Common myeloid progenitor, CD34-positive (primary cell): ENCODE data around the gene HTT. TPM values are rescaled to one million over a fixed set of nuclear protein-coding genes. Genes with fewer than 3 reads are reported as not detected.
A peak's percentile ranks its signal among the peaks of the same experiment; 100 is the strongest.

Experiments used
- CTCF ChIA-PET: fragments of 350-600 bp; sonication (Branson Sonifier 250); formaldehyde crosslinking; loops from one replicate; lab custom pipeline; 2021; ENCODE audit warnings: antibody characterized with exemption; lab: Charles Lee
- POLR2A ChIA-PET: fragments of 350-600 bp; sonication (Branson Sonifier 250); formaldehyde crosslinking; loops from one replicate; lab custom pipeline; 2021; ENCODE audit warnings: antibody characterized with exemption; lab: Charles Lee
- DNase-seq, 3 donors: peaks; one replicate each; pipeline versions ENCODE4 v3.0.0 to v3.0.0-alpha.2; 2013
- H3K27ac ChIP-seq, 2 experiments: 1 replicate in 1 of 2; 2 replicates in 1 of 2; pipeline ENCODE4 v1.7.0; 2013; ENCODE audit warnings: inconsistent platforms in 2 of 2, low read length in 2 of 2, mild to moderate bottlenecking in 2 of 2, low read depth in 1 of 2, moderate library complexity in 1 of 2; ENCODE audit not compliant: severe bottlenecking in 2 of 2, insufficient read depth in 1 of 2, poor library complexity in 1 of 2
- H3K27me3 ChIP-seq, 5 experiments: replicated peaks in 2 of 5; 1 replicate in 3 of 5; 2 replicates in 2 of 5; pipeline versions ENCODE4 v1.6.1 to v1.7.0; 2013; ENCODE audit warnings: low read length in 4 of 5, mild to moderate bottlenecking in 2 of 5, moderate library complexity in 2 of 5, inconsistent platforms in 1 of 5; ENCODE audit not compliant: insufficient read depth in 5 of 5, control insufficient read depth in 4 of 5
- H3K36me3 ChIP-seq, 4 experiments: 1 replicate in 2 of 4; 2 replicates in 2 of 4; pipeline versions ENCODE4 v1.6.1 to v1.7.0; 2013; ENCODE audit warnings: low read length in 3 of 4, control low read depth in 1 of 4, mild to moderate bottlenecking in 1 of 4; ENCODE audit not compliant: control insufficient read depth in 4 of 4, insufficient read depth in 4 of 4
- H3K4me1 ChIP-seq, 4 experiments: 1 replicate in 3 of 4; 2 replicates in 1 of 4; pipeline versions ENCODE4 v1.6.1 to v1.7.1; 2013; ENCODE audit warnings: low read length in 3 of 4, mild to moderate bottlenecking in 3 of 4, control low read depth in 1 of 4, inconsistent platforms in 1 of 4, moderate library complexity in 1 of 4; ENCODE audit not compliant: control insufficient read depth in 4 of 4, insufficient read depth in 4 of 4; ENCODE audit errors: control extremely low read depth in 1 of 4
- H3K4me3 ChIP-seq, 7 experiments: 1 replicate in 4 of 7; 2 replicates in 3 of 7; pipeline versions ENCODE4 v1.5.1 to v1.7.0; 2013; ENCODE audit warnings: mild to moderate bottlenecking in 7 of 7, low read length in 6 of 7, moderate library complexity in 6 of 7, inconsistent platforms in 2 of 7, low read depth in 2 of 7, control low read depth in 1 of 7; ENCODE audit not compliant: insufficient read depth in 4 of 7, control insufficient read depth in 1 of 7; ENCODE audit errors: extremely low read depth in 1 of 7
- H3K9me3 ChIP-seq, 5 experiments: 1 replicate in 4 of 5; 2 replicates in 1 of 5; pipeline versions ENCODE4 v1.6.1 to v1.7.1; 2013; ENCODE audit warnings: low read length in 4 of 5, mild to moderate bottlenecking in 2 of 5, inconsistent platforms in 1 of 5, low read depth in 1 of 5, moderate library complexity in 1 of 5; ENCODE audit not compliant: control insufficient read depth in 4 of 5, insufficient read depth in 2 of 5; ENCODE audit errors: control extremely low read depth in 1 of 5
- WGBS: methylation state at CpG from one replicate; pipeline ENCODE4 v1.1.5; 2013; ENCODE audit not compliant: insufficient coverage; 5-methylcytosine and 5-hydroxymethylcytosine counted together
- polyA plus RNA-seq: library from polyadenylated mRNA; unstranded; fragments of 120-200 nt; gene quantifications from one replicate; pipeline ENCODE4 v1.2.1, GENCODE V29; 2013

HTT gene
- 38.2 TPM for polyA plus RNA-seq

DNA sequence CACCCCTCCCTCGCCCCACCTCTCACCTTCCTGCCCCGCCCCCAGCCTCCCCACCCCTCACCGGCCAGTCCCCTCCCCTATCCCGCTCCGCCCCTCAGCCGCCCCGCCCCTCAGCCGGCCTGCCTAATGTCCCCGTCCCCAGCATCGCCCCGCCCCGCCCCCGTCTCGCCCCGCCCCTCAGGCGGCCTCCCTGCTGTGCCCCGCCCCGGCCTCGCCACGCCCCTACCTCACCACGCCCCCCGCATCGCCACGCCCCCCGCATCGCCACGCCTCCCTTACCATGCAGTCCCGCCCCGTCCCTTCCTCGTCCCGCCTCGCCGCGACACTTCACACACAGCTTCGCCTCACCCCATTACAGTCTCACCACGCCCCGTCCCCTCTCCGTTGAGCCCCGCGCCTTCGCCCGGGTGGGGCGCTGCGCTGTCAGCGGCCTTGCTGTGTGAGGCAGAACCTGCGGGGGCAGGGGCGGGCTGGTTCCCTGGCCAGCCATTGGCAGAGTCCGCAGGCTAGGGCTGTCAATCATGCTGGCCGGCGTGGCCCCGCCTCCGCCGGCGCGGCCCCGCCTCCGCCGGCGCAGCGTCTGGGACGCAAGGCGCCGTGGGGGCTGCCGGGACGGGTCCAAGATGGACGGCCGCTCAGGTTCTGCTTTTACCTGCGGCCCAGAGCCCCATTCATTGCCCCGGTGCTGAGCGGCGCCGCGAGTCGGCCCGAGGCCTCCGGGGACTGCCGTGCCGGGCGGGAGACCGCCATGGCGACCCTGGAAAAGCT lies at the start of gene HTT, which contains the start of gene HTT-AS:
HTT (plus strand) TSS at position 604 of the 768 bp plus-strand sequence; CDS start at position 749, 145 bp downstream.
HTT-AS (minus strand) TSS at position 461 of the 768 bp plus-strand sequence.
- ChIA-PET CTCF (interaction anchor here (3.2 kb wide), 1 partner anchor 28 kb away, joined by 15 read pairs; no protein-coding TSS in a partner anchor), POLR2A (interaction anchor here (0.6 kb wide), 3 partner anchors 66 to 1333 kb away, joined by 3 to 5 read pairs (median 4); no protein-coding TSS in a partner anchor)
- 0% methylated on average over 51 of the region's 81 CpGs for WGBS
- Histone ChIP-seq H3K36me3 (no peaks in the 10 kb centered on the region), H3K27me3 (no peaks in the 10 kb centered on the region), H3K9me3 (no peaks in the 10 kb centered on the region), H3K27ac (peak within 1 kb of the TSS; percentile 68 to 87), H3K4me3 (peak within 1 kb of the TSS; percentile 88 to 99 (median 94)), H3K4me1 (peaks cover 17 to 45% (median 43%) of the 10 kb centered on the region in 4 experiments)
- DNase-seq, result peak; percentile 92 to 98 (median 97)

DNA sequence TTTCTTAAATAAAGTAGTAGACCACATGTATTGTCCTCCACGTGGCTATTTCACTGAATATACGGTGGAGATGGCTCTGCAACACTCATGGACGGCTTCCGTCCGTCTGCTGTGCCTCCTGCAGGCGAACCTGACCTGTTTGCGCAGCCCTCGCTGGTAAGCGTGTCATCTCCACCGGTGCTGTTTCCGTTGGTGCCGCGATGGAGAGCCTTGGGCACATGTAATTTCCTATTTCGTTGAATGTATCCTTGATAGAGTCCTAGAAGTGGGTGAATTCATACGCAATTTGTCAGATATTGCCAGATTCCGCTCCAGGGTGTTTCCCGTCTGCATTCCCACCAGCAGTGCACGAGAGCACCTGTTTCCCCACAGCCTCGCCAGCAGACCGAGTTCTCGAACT lies 48.6 kb upstream of the HTT start:
- CTCF ChIA-PET, result no interaction called here
- H3K27ac ChIP-seq, result no peak overlapping the region
- H3K36me3 ChIP-seq, result no peaks in the 10 kb centered on the region
- no peak overlapping the region for H3K4me3 ChIP-seq
- no peak for DNase-seq
- 96% methylated on average over 14 of the region's 21 CpGs for WGBS
- H3K27me3 ChIP-seq, result no peaks in the 10 kb centered on the region
- POLR2A ChIA-PET, result no interaction called here
- no peaks in the 10 kb centered on the region for H3K4me1 ChIP-seq
- H3K9me3 ChIP-seq, result peaks cover 0 to 7% (median 6%) of the 10 kb centered on the region in 5 experiments

DNA sequence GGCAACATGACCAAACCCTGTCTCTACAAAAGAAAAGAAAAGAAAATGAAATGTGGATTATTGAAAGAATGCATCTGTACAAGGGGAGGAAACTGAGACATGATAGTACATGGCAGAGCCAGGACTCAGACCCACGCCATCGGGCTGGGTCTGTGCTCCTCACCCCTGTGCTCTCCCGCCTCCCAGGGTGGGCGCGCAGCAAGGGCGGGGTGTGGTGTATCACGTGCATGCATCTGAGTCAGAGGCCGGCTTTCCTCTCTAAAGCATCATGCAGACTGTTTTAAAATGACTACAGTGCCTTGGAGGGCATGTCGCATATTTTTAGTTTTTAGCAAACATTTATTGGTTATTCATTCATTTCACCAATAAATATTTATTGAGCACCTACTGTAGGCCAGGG lies 47.9 kb upstream of the HTT start:
- POLR2A ChIA-PET, result no interaction called here
- no peak overlapping the region for H3K4me3 ChIP-seq
- H3K4me1 ChIP-seq, result no peaks in the 10 kb centered on the region
- WGBS, result 99% methylated on average over 7 of the region's 9 CpGs
- H3K27ac ChIP-seq, result no peak overlapping the region
- CTCF ChIA-PET, result no interaction called here
- H3K27me3 ChIP-seq, result no peaks in the 10 kb centered on the region
- H3K9me3 ChIP-seq, result peaks cover 0 to 7% (median 6%) of the 10 kb centered on the region in 5 experiments
- no peaks in the 10 kb centered on the region for H3K36me3 ChIP-seq
- DNase-seq, result no peak

DNA sequence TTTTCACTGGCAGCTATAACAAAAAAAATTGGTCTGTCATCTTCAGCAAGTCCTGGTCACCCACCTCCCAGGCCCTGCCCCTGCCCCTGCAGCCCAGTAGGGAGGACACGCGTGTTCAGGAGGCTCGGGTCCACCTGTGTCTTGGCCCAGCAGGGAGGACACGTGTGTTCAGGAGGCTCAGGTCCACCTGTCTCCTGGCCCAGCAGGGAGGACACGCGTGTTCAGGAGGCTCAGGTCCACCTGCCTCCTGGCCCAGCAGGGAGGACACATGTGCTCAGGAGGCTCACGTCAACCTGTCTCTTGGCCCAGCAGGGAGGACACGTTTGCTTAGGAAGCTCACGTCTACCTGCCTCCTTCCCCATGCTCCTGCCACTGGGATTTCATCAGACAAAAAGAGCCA lies 45.0 kb upstream of the HTT start:
- no peak for DNase-seq
- Histone ChIP-seq H3K27me3 (no peaks in the 10 kb centered on the region), H3K36me3 (no peaks in the 10 kb centered on the region), H3K27ac (no peak overlapping the region), H3K9me3 (no peaks in the 10 kb centered on the region), H3K4me1 (no peaks in the 10 kb centered on the region), H3K4me3 (no peak overlapping the region)
- WGBS, result 93% methylated on average over 7 of the region's 9 CpGs
- ChIA-PET POLR2A (no interaction called here), CTCF (interaction anchor here (1.5 kb wide), 1 partner anchor 15 kb away, joined by 3 read pairs; no protein-coding TSS in a partner anchor)

DNA sequence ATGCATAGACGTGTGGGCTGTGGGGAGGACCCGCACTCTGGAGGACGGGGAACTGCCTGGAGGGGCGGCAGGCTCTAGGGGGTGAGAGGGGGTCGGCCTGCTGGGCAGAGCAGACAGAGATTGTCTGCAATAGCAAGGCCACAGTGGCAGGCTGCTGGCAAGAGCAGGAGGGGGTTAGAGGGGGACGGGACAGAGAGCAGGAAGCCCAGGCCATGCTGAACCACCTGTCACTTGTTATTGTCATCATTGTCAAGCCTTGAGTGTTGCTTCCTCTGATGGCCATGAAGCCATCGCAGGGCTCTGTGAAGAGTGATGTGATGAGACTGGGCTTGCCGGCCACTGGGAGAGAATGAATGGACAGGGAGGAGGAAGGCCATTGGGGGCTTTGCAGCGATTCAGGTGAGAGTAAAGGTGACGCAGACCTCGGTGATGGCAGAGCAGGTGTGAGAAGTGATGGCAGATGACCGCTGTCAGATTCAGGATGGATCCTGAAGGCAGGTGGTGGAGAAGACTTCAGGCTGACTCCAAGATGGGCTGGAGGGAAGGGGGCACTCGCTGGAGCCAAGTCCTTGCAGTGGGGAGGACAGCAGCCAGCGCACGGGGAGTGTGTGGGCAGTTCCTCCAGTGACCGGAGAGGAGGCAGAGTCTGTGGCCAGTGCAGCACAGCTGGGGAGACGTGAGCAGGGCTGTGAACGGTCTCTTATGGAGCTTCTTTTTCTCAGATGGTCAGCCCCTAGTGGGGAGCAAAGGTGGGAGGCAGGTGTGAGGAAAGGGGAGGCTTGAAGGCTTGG lies 43.7 kb upstream of the HTT start:
- H3K4me3 ChIP-seq, result no peak overlapping the region
- no peaks in the 10 kb centered on the region for H3K27me3 ChIP-seq
- 94% methylated on average over 11 of the region's 18 CpGs for WGBS
- H3K27ac ChIP-seq, result no peak overlapping the region
- H3K36me3 ChIP-seq, result no peaks in the 10 kb centered on the region
- H3K4me1 ChIP-seq, result no peaks in the 10 kb centered on the region
- ChIA-PET CTCF (interaction anchor here (0.6 to 1.9 kb wide), 5 partner anchors 14 to 64 kb away, joined by 3 to 7 read pairs (median 3); no protein-coding TSS in a partner anchor), POLR2A (no interaction called here)
- no peaks in the 10 kb centered on the region for H3K9me3 ChIP-seq
- no peak for DNase-seq

DNA sequence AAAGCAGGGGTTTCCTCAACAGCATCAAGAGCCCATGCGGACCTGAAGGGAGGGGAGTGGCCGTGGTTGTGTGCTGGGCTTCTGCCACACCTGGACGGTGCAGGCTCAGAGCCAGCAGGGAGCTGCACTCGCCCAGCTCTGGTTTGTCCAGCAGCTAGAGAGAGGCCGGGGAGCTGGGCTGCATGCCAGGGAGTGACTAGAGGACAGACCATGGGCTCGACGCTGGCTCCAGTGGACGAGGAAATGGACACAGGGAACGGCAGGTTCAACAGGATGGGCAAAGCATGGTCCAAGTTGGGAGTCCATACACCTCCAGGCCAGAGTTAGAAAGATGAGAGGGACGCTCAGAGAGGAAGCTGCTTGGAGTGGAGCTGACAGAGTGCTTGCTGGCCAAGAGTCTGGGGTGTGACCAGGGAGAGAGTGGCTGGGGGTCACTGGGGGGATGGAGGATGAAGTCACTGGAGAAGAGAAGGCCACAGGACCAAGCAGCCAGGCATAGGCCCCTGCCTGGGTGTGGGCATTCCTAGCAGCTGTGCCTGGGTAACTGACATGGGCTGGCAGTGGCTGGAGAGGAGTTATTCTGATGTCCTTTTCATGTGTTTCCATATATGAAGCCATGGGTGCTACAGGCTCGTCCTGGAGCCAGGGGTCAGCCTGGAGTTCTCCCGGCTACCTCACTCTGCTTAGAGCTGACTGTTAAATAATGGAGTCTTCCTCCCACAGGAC lies 43.0 kb upstream of the HTT start:
- H3K27ac ChIP-seq, result no peak overlapping the region
- H3K4me1 ChIP-seq, result no peaks in the 10 kb centered on the region
- H3K36me3 ChIP-seq, result no peaks in the 10 kb centered on the region
- no peaks in the 10 kb centered on the region for H3K27me3 ChIP-seq
- no peak overlapping the region for H3K4me3 ChIP-seq
- no peak for DNase-seq
- ChIA-PET POLR2A (no interaction called here), CTCF (interaction anchor here (0.6 to 1.9 kb wide), 7 partner anchors 10 to 64 kb away, joined by 3 to 7 read pairs (median 3); no protein-coding TSS in a partner anchor)
- H3K9me3 ChIP-seq, result no peaks in the 10 kb centered on the region
- 97% methylated on average over 11 of the region's 12 CpGs for WGBS
